Calu3 (cell line): ENCODE data around the gene KRTAP20-1. TPM values are rescaled to one million over a fixed set of nuclear protein-coding genes. Genes with fewer than 3 reads are reported as not detected.

ENCODE experiments used
- BruUV-seq: library from RNA; stranded (reverse); fragments of 400-500 nt; replicated peaks from 2 replicates; lab custom pipeline; 2021; lab: Mats Ljungman, UMichigan
- CTCF ChIA-PET: fragments of 300-600 bp; sonication (Branson Sonifier 250); formaldehyde crosslinking; loops from one replicate; lab custom pipeline; 2022; ENCODE audit warnings: antibody characterized with exemption; lab: Charles Lee
- DNase-seq: peaks from one replicate; pipeline ENCODE4 v3.0.0; 2022
- H3K27ac Mint-ChIP-seq: one replicate; pipeline ENCODE4 v1.8.0; 2022; ENCODE audit warnings: mixed read lengths; ENCODE audit not compliant: unreplicated experiment
- H3K27me3 Mint-ChIP-seq: one replicate; pipeline ENCODE4 v1.8.0; 2022; ENCODE audit warnings: mixed read lengths; ENCODE audit not compliant: unreplicated experiment
- H3K36me3 Mint-ChIP-seq: one replicate; pipeline ENCODE4 v1.8.0; 2022; ENCODE audit warnings: mild to moderate bottlenecking, moderate library complexity, mixed read lengths; ENCODE audit not compliant: insufficient read depth, unreplicated experiment
- H3K4me1 Mint-ChIP-seq: one replicate; pipeline ENCODE4 v1.8.0; 2022; ENCODE audit warnings: mild to moderate bottlenecking, low read depth, mixed read lengths; ENCODE audit not compliant: unreplicated experiment
- H3K4me3 Mint-ChIP-seq: one replicate; pipeline ENCODE4 v1.8.0; 2022; ENCODE audit warnings: mild to moderate bottlenecking, low read depth, moderate library complexity, mixed read lengths; ENCODE audit not compliant: unreplicated experiment
- H3K9me3 Mint-ChIP-seq: one replicate; pipeline ENCODE4 v1.8.0; 2022; ENCODE audit warnings: low read depth, mixed read lengths; ENCODE audit not compliant: unreplicated experiment
- intact Hi-C: fragments of 100-400 bp; cut with micrococcal nuclease; formaldehyde crosslinking; loops from one replicate; pipeline ENCODE4 v1.10.0; 2022; ENCODE audit not compliant: unreplicated experiment
- total RNA-seq: library from RNA; stranded (reverse); gene quantifications from 2 replicates; pipeline ENCODE4 v1.2.3, GENCODE V29; 2022
- TF ChIP-seq, protein P1 (sequence below): fragments of 200-600 bp; IDR thresholded peaks from one replicate; pipeline ENCODE4 v1.8.0; 2022; ENCODE audit warnings: antibody characterized with exemption; ENCODE audit not compliant: unreplicated experiment

The KRTAP20-1 gene
- total RNA-seq, 1 experiment from 2014 or later = not detected

DNA sequence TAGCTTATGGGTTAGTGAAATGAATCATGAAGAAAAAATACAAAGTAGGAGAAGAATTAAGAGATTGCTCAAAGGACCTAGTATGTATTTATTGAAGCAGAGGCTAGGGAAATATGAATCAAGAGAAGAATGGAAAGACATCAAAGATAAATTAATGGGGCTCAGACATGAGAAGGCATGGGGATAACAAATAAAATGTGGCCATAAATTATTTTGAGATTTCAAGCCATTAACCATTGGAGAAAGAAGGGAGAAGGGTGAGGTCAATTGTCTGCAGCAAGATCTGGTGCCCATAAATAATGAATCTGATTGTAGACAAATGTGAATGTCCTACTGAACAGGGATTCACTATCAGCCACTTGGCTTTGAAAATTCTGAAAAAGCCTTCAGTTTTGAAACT is 36.7 kb downstream of the KRTAP20-1 start:
- H3K4me1 Mint-ChIP-seq = no peaks in the 10 kb centered on the region
- TF ChIP-seq, protein P1, sequence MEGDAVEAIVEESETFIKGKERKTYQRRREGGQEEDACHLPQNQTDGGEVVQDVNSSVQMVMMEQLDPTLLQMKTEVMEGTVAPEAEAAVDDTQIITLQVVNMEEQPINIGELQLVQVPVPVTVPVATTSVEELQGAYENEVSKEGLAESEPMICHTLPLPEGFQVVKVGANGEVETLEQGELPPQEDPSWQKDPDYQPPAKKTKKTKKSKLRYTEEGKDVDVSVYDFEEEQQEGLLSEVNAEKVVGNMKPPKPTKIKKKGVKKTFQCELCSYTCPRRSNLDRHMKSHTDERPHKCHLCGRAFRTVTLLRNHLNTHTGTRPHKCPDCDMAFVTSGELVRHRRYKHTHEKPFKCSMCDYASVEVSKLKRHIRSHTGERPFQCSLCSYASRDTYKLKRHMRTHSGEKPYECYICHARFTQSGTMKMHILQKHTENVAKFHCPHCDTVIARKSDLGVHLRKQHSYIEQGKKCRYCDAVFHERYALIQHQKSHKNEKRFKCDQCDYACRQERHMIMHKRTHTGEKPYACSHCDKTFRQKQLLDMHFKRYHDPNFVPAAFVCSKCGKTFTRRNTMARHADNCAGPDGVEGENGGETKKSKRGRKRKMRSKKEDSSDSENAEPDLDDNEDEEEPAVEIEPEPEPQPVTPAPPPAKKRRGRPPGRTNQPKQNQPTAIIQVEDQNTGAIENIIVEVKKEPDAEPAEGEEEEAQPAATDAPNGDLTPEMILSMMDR = no peak
- DNase-seq = no peak
- no peaks in the 10 kb centered on the region for H3K27me3 Mint-ChIP-seq
- peaks cover 14% of the 10 kb centered on the region for H3K9me3 Mint-ChIP-seq
- BruUV-seq = no TSS peak
- intact Hi-C loops = no loop called here
- H3K4me3 Mint-ChIP-seq = no peak overlapping the region
- CTCF ChIA-PET = no interaction called here
- no peak overlapping the region for H3K27ac Mint-ChIP-seq
- H3K36me3 Mint-ChIP-seq = no peaks in the 10 kb centered on the region

Other genes with a start within 250 kb of the KRTAP20-1 start
- not detected in 2 replicates for gene KRTAP13-2, start 244.2 kb upstream of the KRTAP20-1 start, total RNA-seq
- not detected in 2 replicates for gene KRTAP13-1, start 220.4 kb upstream of the KRTAP20-1 start, total RNA-seq
- not detected in 2 replicates for gene KRTAP13-3, start 190.5 kb upstream of the KRTAP20-1 start, total RNA-seq
- not detected in 2 replicates for gene KRTAP13-4, start 186.2 kb upstream of the KRTAP20-1 start, total RNA-seq
- gene KRTAP15-1, start 176.2 kb upstream of the KRTAP20-1 start, total RNA-seq = not detected in 2 replicates
- not detected in 2 replicates for gene KRTAP19-1, start 136.1 kb upstream of the KRTAP20-1 start, total RNA-seq
- gene KRTAP19-2, start 129.0 kb upstream of the KRTAP20-1 start, total RNA-seq = not detected in 2 replicates
- not detected in 2 replicates for gene KRTAP19-3, start 124.4 kb upstream of the KRTAP20-1 start, total RNA-seq
- not detected in 2 replicates for gene KRTAP19-4, start 119.3 kb upstream of the KRTAP20-1 start, total RNA-seq
- not detected in 2 replicates for gene KRTAP19-5, start 114.3 kb upstream of the KRTAP20-1 start, total RNA-seq
- not detected in 2 replicates for gene KRTAP19-6, start 74.6 kb upstream of the KRTAP20-1 start, total RNA-seq
- gene KRTAP19-7, start 55.1 kb upstream of the KRTAP20-1 start, total RNA-seq = not detected in 2 replicates
- not detected in 2 replicates for gene KRTAP22-2, start 26.0 kb upstream of the KRTAP20-1 start, total RNA-seq
- gene KRTAP6-3, start 24.0 kb upstream of the KRTAP20-1 start, total RNA-seq = not detected in 2 replicates
- gene KRTAP6-2, start 17.5 kb upstream of the KRTAP20-1 start, total RNA-seq = not detected in 2 replicates
- not detected in 2 replicates for gene KRTAP22-1, start 15.3 kb upstream of the KRTAP20-1 start, total RNA-seq
- not detected in 2 replicates for gene KRTAP6-1, start 2.5 kb upstream of the KRTAP20-1 start, total RNA-seq
- not detected in 2 replicates for gene KRTAP20-4, start 4.2 kb downstream of the KRTAP20-1 start, total RNA-seq
- gene KRTAP20-2, start 18.8 kb downstream of the KRTAP20-1 start, total RNA-seq = not detected in 2 replicates
- gene KRTAP20-3, start 26.4 kb downstream of the KRTAP20-1 start, total RNA-seq = not detected in 2 replicates
- gene KRTAP21-3, start 102.4 kb downstream of the KRTAP20-1 start, total RNA-seq = not detected in 2 replicates
- gene KRTAP21-2, start 130.8 kb downstream of the KRTAP20-1 start, total RNA-seq = not detected in 2 replicates
- not detected in 2 replicates for gene KRTAP21-1, start 139.0 kb downstream of the KRTAP20-1 start, total RNA-seq
- gene KRTAP8-1, start 196.8 kb downstream of the KRTAP20-1 start, total RNA-seq = not detected in 2 replicates
- not detected in 2 replicates for gene KRTAP7-1, start 213.3 kb downstream of the KRTAP20-1 start, total RNA-seq